GM23338 (cell line): ENCODE measurements around the gene POLD4. TPM values are rescaled to one million over a fixed set of nuclear protein-coding genes. Genes with fewer than 3 reads are reported as not detected.
A peak's percentile ranks its signal among the peaks of the same experiment; 100 is the strongest.

Source experiments
- ATAC-seq: fragments of 200-7000 bp; cut with Tn5 transposase; 3 replicates; pipeline ENCODE4 v1.9.1; 2020
- DNase-seq: peaks from one replicate; pipeline ENCODE4 v3.0.0-alpha.2; 2015; ENCODE audit warnings: low spot score
- H2AFZ ChIP-seq: fragments of 200-600 bp; sonication (generic); 2 replicates; pipeline ENCODE4 v1.8.0; 2016; ENCODE audit warnings: antibody characterized with exemption, mild to moderate bottlenecking, moderate library complexity
- H3F3A ChIP-seq: fragments of 200-600 bp; sonication (generic); replicated peaks from 2 replicates; pipeline ENCODE4 v1.8.0; 2017; ENCODE audit warnings: antibody characterized with exemption, mixed run types, low read depth
- H3K27ac ChIP-seq: fragments of 200-600 bp; sonication (generic); 2 replicates; pipeline ENCODE4 v1.6.1; 2016; ENCODE audit warnings: low read depth
- H3K27me3 ChIP-seq: fragments of 200-600 bp; sonication (generic); 2 replicates; pipeline ENCODE4 v1.8.0; 2016; ENCODE audit warnings: mild to moderate bottlenecking, mixed run types, moderate library complexity; ENCODE audit not compliant: insufficient read depth
- H3K36me3 ChIP-seq: fragments of 200-600 bp; sonication (generic); 2 replicates; pipeline ENCODE4 v1.8.0; 2016; ENCODE audit warnings: mild to moderate bottlenecking; ENCODE audit not compliant: insufficient read depth
- H3K4me1 ChIP-seq: fragments of 200-600 bp; sonication (generic); 2 replicates; pipeline ENCODE4 v1.8.0; 2016; ENCODE audit warnings: mild to moderate bottlenecking, moderate library complexity; ENCODE audit not compliant: insufficient read depth
- H3K4me2 ChIP-seq: fragments of 200-600 bp; sonication (generic); 2 replicates; pipeline ENCODE4 v1.7.1; 2017; ENCODE audit warnings: mixed run types
- H3K4me3 ChIP-seq: fragments of 200-600 bp; sonication (generic); 2 replicates; pipeline ENCODE4 v1.6.1; 2016; ENCODE audit warnings: mixed run types
- H3K79me2 ChIP-seq: fragments of 200-600 bp; sonication (generic); replicated peaks from 2 replicates; pipeline ENCODE4 v1.8.0; 2017; ENCODE audit warnings: mild to moderate bottlenecking; ENCODE audit not compliant: insufficient read depth
- H3K9me2 ChIP-seq: fragments of 200-600 bp; sonication (generic); 2 replicates; pipeline ENCODE4 v1.8.0; 2017; ENCODE audit not compliant: insufficient read depth
- H4K20me1 ChIP-seq: fragments of 200-600 bp; sonication (generic); replicated peaks from 2 replicates; pipeline ENCODE4 v1.8.0; 2017; ENCODE audit warnings: mild to moderate bottlenecking; ENCODE audit not compliant: insufficient read depth
- H3K27ac Mint-ChIP-seq: 2 replicates; pipeline ENCODE4 v1.8.0; 2020; ENCODE audit warnings: inconsistent platforms, mild to moderate bottlenecking, moderate library complexity, mixed read lengths
- H3K27me3 Mint-ChIP-seq: 3 replicates; pipeline ENCODE4 v1.8.0; 2022; ENCODE audit warnings: low read depth, mild to moderate bottlenecking, moderate library complexity, mixed read lengths, inconsistent platforms; ENCODE audit not compliant: insufficient read depth, poor library complexity
- H3K36me3 Mint-ChIP-seq: 3 replicates; pipeline ENCODE4 v1.8.0; 2021; ENCODE audit warnings: low read depth, mild to moderate bottlenecking, inconsistent platforms, moderate library complexity, mixed read lengths
- H3K4me1 Mint-ChIP-seq: 3 replicates; pipeline ENCODE4 v1.8.0; 2020; ENCODE audit warnings: mild to moderate bottlenecking, inconsistent platforms, mixed read lengths
- H3K4me3 Mint-ChIP-seq: 3 replicates; pipeline ENCODE4 v1.8.0; 2021; ENCODE audit warnings: moderate library complexity, mild to moderate bottlenecking, inconsistent platforms, mixed read lengths
- H3K9me3 Mint-ChIP-seq: 3 replicates; pipeline ENCODE4 v1.8.0; 2020; ENCODE audit warnings: moderate library complexity, mild to moderate bottlenecking, inconsistent platforms, mixed read lengths
- CREB1 ChIP-seq: fragments of 250-450 bp; sonication (Bioruptor Pico); IDR thresholded peaks from 2 replicates; pipeline ENCODE4 v1.5.0; 2020; ENCODE audit warnings: low read depth, mild to moderate bottlenecking, moderate library complexity
- CTCF ChIP-seq, 2 experiments: fragments of 200-600 bp in 1 of 2; sonication (generic) in 1 of 2; conservative IDR thresholded peaks; 2 replicates each; pipeline versions ENCODE4 v1.5.1 to v1.6.1; 2016 to 2017; ENCODE audit warnings: antibody characterized with exemption in 2 of 2, low read depth in 2 of 2, mild to moderate bottlenecking in 2 of 2, moderate library complexity in 1 of 2
- ETS1 ChIP-seq: IDR thresholded peaks from 2 replicates; pipeline ENCODE4 v1.6.1; 2016; ENCODE audit warnings: antibody characterized with exemption
- EZH2 ChIP-seq: fragments of 200-600 bp; sonication (generic); IDR thresholded peaks from one replicate; pipeline ENCODE4 v1.8.0; 2017; ENCODE audit warnings: antibody characterized with exemption, mild to moderate bottlenecking, low read depth; ENCODE audit not compliant: unreplicated experiment
- EZH2phosphoT487 ChIP-seq: fragments of 200-600 bp; sonication (generic); IDR thresholded peaks from one replicate; pipeline ENCODE4 v1.8.1; 2018; ENCODE audit warnings: antibody characterized with exemption; ENCODE audit not compliant: unreplicated experiment
- JUNB ChIP-seq: IDR thresholded peaks from one replicate; pipeline ENCODE4 v1.6.1; 2016; ENCODE audit warnings: antibody characterized with exemption; ENCODE audit not compliant: unreplicated experiment
- NANOG ChIP-seq: IDR thresholded peaks from 2 replicates; pipeline ENCODE4 v1.6.1; 2016; ENCODE audit warnings: antibody characterized with exemption, borderline replicate concordance
- POLR2AphosphoS5 ChIP-seq: IDR thresholded peaks from 2 replicates; pipeline ENCODE4 v1.6.1; 2016; ENCODE audit warnings: antibody characterized with exemption, low read depth
- REST ChIP-seq: IDR thresholded peaks from one replicate; pipeline ENCODE4 v1.6.1; 2018; ENCODE audit warnings: antibody characterized with exemption; ENCODE audit not compliant: unreplicated experiment
- STAT1 ChIP-seq: IDR thresholded peaks from one replicate; pipeline ENCODE4 v1.6.1; 2016; ENCODE audit warnings: antibody characterized with exemption; ENCODE audit not compliant: unreplicated experiment
- ZNF114 ChIP-seq: fragments of 250-450 bp; sonication (Bioruptor Pico); IDR thresholded peaks from 2 replicates; pipeline ENCODE4 v1.5.0; 2020; ENCODE audit warnings: mild to moderate bottlenecking, moderate library complexity
- ZNF331 ChIP-seq: fragments of 250-450 bp; sonication (Bioruptor Pico); IDR thresholded peaks from 2 replicates; pipeline ENCODE4 v1.5.0; 2020; ENCODE audit warnings: low read depth, mild to moderate bottlenecking, moderate library complexity
- ZNF462 ChIP-seq: fragments of 250-450 bp; sonication (Bioruptor Pico); IDR thresholded peaks from 2 replicates; pipeline ENCODE4 v1.5.0; 2020; ENCODE audit warnings: mild to moderate bottlenecking, moderate library complexity
- polyA plus RNA-seq: library from polyadenylated mRNA; unstranded; fragments of >200 nt; fragmentation: Nextera tagmentation; extraction: Ambion mirVana; gene quantifications from 2 replicates; pipeline ENCODE4 v1.2.1, GENCODE V29; 2016
- total RNA-seq: library from RNA; depleted of rRNA; stranded (reverse); fragments of >200 nt; shearing (Covaris generic); gene quantifications from 2 replicates; pipeline ENCODE4 v1.2.3, GENCODE V29; 2014

The POLD4 gene
- total and polyA plus RNA-seq, 2 experiments from 2014 or later = 16.2 to 23.0 TPM

- Histone ChIP-seq H4K20me1 (no peaks in the 10 kb centered on the region), H3K27me3 (peaks cover 32% of the 10 kb centered on the region), H2AFZ (peak overlapping the region; percentile 98), H3K9me2 (no peaks in the 10 kb centered on the region), H3K4me1 (peaks cover 8% of the 10 kb centered on the region), H3K79me2 (no peaks in the 10 kb centered on the region), H3K36me3 (no peaks in the 10 kb centered on the region), H3K27ac (no peak overlapping the region), H3K4me3 (peak overlapping the region; percentile 76), H3F3A (peaks cover 9% of the 10 kb centered on the region; the same call in 1 of the 2 replicates), H3K4me2 (peak overlapping the region; percentile 90)
- no peaks in the 10 kb centered on the region for H3K36me3 Mint-ChIP-seq
- TF ChIP-seq CTCF (conservative IDR thresholded peaks at IDR 0.05; ENCODE audit: low read depth in 2 of 2) (no peak), NANOG (no peak), STAT1 (no peak), CREB1 (no peak), EZH2phosphoT487 (no peak), REST (no peak), JUNB (no peak), ETS1 (no peak), ZNF331 (CRISPR knock-in tag) (no peak), EZH2 (no peak), POLR2AphosphoS5 (no peak), ZNF114 (CRISPR knock-in tag) (no peak), ZNF462 (CRISPR knock-in tag) (no peak)
- peaks cover 11% of the 10 kb centered on the region for H3K4me1 Mint-ChIP-seq
- DNase-seq = no peak
- no peaks in the 10 kb centered on the region; the same call in 2 of the 3 replicates for H3K9me3 Mint-ChIP-seq
- H3K27ac Mint-ChIP-seq = no peak overlapping the region
- peak overlapping the region; percentile 92 for H3K4me3 Mint-ChIP-seq
- H3K27me3 Mint-ChIP-seq = peaks cover 24% of the 10 kb centered on the region
- ATAC-seq = no peak
Observed at GRCh38 chr11:67316882-67317204, 36.5 kb downstream of the POLD4 start.
